GM12865 (cell line): ENCODE results near the gene PTPRJ.

Experiments used
- DNase-seq: peaks from one replicate; pipeline ENCODE4 v3.0.0; 2010; ENCODE audit warnings: low read depth
- H3K4me3 ChIP-seq: 2 replicates; pipeline ENCODE4 v1.5.1; 2011; ENCODE audit warnings: mild to moderate bottlenecking, low read depth, low read length, control low read depth
- CTCF ChIP-seq: IDR thresholded peaks from 2 replicates; pipeline ENCODE4 v1.5.1; 2011; ENCODE audit warnings: low read length, control low read depth, low read depth, inconsistent platforms; ENCODE audit not compliant: insufficient read depth; ENCODE audit errors: missing control alignments

The PTPRJ gene

GRCh38 chr11:48002561-48002960 lies 22.2 kb downstream of the PTPRJ start:
- no peak for DNase-seq
- no peak for TF ChIP-seq CTCF
- no peak overlapping the region for H3K4me3 ChIP-seq

GRCh38 chr11:48003926-48004325 lies 23.6 kb downstream of the PTPRJ start:
- TF ChIP-seq CTCF, result no peak
- no peak overlapping the region for H3K4me3 ChIP-seq
- no peak for DNase-seq

GRCh38 chr11:48004456-48004855 lies 24.1 kb downstream of the PTPRJ start:
- TF ChIP-seq CTCF, result no peak
- no peak overlapping the region for H3K4me3 ChIP-seq
- DNase-seq, result no peak

- TF ChIP-seq CTCF, result no peak
- no peak overlapping the region for H3K4me3 ChIP-seq
- peak; percentile 48 for DNase-seq
Measured at GRCh38 chr11:48005136-48005535, 24.8 kb downstream of the PTPRJ start.

- no peak for DNase-seq
- H3K4me3 ChIP-seq, result no peak overlapping the region
- no peak for TF ChIP-seq CTCF
Measured at GRCh38 chr11:48005831-48006270, 25.5 kb downstream of the PTPRJ start.

- no peak for TF ChIP-seq CTCF
- peak; percentile 88 for DNase-seq
- H3K4me3 ChIP-seq, result no peak overlapping the region
Measured at GRCh38 chr11:48006301-48006992, 26.1 kb downstream of the PTPRJ start.

GRCh38 chr11:48007677-48008076 lies 27.3 kb downstream of the PTPRJ start:
- no peak for DNase-seq
- TF ChIP-seq CTCF, result no peak
- no peak overlapping the region for H3K4me3 ChIP-seq
